Esophagus squamous epithelium (tissue), 4 donors: Measurements from ENCODE around the gene APCDD1.

Experiments used
- CTCF ChIP-seq, 6 experiments: fragments of 450-650 bp in 4 of 6; fragments of 200-600 bp in 2 of 6; sonication (generic) in 2 of 6; IDR thresholded peaks; one replicate each; pipeline ENCODE4 v1.5.1; 2016 to 2019; ENCODE audit warnings: antibody characterized with exemption in 6 of 6, mild to moderate bottlenecking in 4 of 6, moderate library complexity in 4 of 6
- POLR2A ChIP-seq, 4 donors: fragments of 450-650 bp; IDR thresholded peaks; one replicate each; pipeline ENCODE4 v1.6.1; 2017; ENCODE audit warnings: antibody characterized with exemption in 4 of 4, mild to moderate bottlenecking in 4 of 4, moderate library complexity in 3 of 4

DNA sequence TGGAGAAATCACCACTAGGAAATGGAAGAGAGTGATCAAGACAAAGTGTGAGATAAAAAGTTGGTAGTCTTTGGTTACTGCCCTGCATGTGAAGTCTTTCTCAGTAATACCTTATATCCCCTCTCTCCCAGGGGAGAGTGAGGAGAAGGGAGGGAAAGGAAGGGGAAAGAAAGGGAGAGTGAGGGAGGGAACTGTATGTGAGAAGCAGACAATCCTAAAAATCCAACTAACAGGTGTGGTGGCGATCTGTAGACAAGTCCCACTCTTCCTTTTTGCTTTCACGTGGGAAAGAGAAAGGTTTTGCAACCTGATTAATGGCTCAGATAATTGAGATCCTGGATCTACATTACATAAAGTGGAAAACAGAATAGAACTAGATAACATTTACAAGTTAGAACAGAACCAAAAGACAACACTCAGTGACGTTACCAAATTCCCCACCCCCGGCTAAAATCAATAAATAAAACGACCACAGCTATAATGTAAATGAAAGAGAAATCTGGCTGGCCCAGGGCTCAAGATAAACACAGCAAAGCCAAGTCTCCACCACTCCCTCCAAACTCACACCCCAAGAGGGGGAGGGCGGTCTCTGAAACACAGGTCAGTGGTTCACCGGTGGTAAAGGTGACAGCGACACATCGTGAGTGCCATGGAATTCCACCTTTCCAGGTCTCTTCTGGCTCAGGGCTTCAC is 10.0 kb upstream of the APCDD1 start:
- TF ChIP-seq CTCF (IDR thresholded peaks at IDR 0.05) (no peak), POLR2A (IDR thresholded peaks at IDR 0.05) (no peak)
